Left cardiac atrium (tissue), 4 donors: ENCODE results near the gene MAGI3. TPM values are rescaled to one million over a fixed set of nuclear protein-coding genes. Genes with fewer than 3 reads are reported as not detected.
"Not testable (repeated sequence)": the region's sequence is repeated elsewhere in the genome, so short reads cannot be mapped to it uniquely, and the experiment has no call there.

Experiments used
- ATAC-seq, 2 donors: fragments of 200-7000 bp; cut with Tn5 transposase; one replicate each; pipeline ENCODE4 v1.9.1; 2020; ENCODE audit warnings: mild to moderate bottlenecking in 2 of 2, moderate library complexity in 2 of 2
- DNase-seq: peaks from one replicate; pipeline ENCODE4 v3.0.0-alpha.2; 2020
- intact Hi-C, 2 donors: fragments of 100-400 bp; cut with DNase I; formaldehyde crosslinking; loops; one replicate each; pipeline versions ENCODE4 v1.14.1 to v1.15.1; 2022 to 2023
- total RNA-seq, 2 donors: library from RNA; stranded (reverse); fragmentation: NEBNext Ultra II Directional; extraction: Animal tissue kit (Norgen Biotek cat#: 25700); gene quantifications; one replicate each; pipeline ENCODE4 v1.2.1, GENCODE V29; 2021
- donor health status: DM: no; HTN: yes; CAD: no.
- donor health status: DM: no; HTN: yes; CAD: no; lungs with severe emphysema.
- donor health status: DM: yes; HTN: yes; CAD: no.
- donor health status: Dilated cardiomyopathy.

The MAGI3 gene
- total RNA-seq, 2 donors from 2014 or later: 7.2 to 7.9 TPM

DNA sequence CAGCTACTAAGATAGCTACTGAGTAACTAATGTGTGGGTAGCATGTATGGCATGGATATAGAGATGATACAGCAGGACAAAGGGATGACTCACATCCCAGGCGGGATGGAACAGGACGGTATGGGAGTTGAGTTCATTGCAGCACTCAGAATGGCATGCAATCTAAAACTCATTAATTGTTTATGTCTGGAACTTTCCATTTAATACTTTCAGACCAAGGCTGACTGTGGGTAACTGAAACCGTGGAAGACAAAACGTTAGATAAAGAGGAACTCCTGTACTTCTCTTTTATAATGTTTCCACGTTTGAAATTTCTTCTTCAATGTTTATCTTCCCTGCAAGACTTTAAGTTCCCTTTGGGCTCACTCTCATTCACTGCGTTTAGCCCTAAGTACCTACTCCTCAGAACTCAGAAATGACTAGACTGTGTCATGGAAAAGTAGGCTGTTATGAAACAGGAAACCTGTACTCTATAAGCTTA, 151.9 kb downstream of the MAGI3 start:
- intact Hi-C loops: no loop called here
- DNase-seq (no peak), ATAC-seq (no peak)

DNA sequence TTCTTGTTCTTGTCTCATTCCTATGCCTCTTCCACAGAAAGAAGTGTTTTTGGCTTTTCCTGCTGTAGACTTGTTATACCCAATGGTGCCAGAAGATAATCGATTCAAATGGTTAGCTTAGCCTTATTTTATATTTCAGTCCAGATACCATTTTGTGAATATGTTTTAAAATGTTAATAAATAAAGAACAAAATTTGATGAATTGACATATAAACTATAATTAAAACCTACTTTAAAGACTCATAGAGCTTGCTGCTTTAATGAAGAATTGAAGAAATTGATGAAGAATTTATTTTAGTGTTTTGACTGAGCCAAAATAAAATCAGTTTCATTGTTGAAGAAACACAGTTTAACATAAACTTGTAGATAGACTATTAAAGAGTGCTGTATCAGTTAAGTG, 152.8 kb downstream of the MAGI3 start:
- intact Hi-C loops: no loop called here
- DNase-seq (no peak), ATAC-seq (no peak)

- ATAC-seq (no peak), DNase-seq (no peak)
- intact Hi-C loops: no loop called here
Measured at GRCh38 chr1:113545210-113545609, 154.9 kb downstream of the MAGI3 start.

- DNase-seq (no peak), ATAC-seq (no peak)
- intact Hi-C loops: no loop called here
Measured at GRCh38 chr1:113545626-113546025, 155.3 kb downstream of the MAGI3 start.

- ATAC-seq: no peak
- intact Hi-C loops: no loop called here
- no peak for DNase-seq
Measured at GRCh38 chr1:113551728-113552127, 161.4 kb downstream of the MAGI3 start.

DNA sequence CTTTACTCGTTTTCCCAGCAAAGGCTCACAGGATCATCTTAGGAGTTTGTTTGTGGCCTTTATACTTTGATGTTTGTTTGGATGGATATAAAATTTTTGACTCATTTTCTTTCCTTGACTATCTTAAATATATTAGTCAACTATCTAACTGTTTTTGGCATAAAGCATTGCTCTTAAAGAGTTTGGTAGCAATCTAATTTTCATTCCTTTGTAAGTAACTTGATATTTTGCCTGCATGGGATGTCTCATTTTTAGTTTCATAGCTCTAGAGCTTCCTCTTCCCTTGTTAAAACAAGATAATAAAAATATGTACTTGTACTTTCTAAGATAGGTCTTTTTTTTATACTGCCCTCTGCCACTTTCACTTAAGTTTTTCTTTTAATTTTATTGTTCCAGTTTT, 161.9 kb downstream of the MAGI3 start:
- ATAC-seq (no peak), DNase-seq (no peak)
- intact Hi-C loops: no loop called here

DNA sequence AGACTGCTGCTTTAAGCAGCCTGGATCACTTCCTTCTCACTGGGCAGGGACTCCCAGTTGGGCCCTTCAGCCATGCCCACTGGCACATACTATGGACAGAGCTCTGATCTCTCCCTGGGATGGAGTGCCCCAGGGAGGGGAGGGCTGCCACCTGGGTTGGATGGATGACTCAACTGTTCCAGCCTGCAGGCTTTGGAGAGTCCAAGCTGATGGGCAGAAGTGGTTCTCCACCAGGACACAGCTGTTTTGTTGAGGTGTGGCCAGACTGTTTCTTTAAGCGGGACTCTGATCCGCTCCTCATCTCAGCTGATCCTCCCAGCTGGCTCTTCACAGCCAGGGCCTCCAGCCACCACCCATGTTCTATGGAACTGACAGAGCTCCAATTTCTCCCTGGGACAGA, 166.9 kb downstream of the MAGI3 start:
- ATAC-seq (no peak), DNase-seq (no peak)
- intact Hi-C loops: no loop called here

- intact Hi-C loops: no loop called here
- ATAC-seq (no peak), DNase-seq (no peak)
Measured at GRCh38 chr1:113565621-113566020, 175.3 kb downstream of the MAGI3 start.

DNA sequence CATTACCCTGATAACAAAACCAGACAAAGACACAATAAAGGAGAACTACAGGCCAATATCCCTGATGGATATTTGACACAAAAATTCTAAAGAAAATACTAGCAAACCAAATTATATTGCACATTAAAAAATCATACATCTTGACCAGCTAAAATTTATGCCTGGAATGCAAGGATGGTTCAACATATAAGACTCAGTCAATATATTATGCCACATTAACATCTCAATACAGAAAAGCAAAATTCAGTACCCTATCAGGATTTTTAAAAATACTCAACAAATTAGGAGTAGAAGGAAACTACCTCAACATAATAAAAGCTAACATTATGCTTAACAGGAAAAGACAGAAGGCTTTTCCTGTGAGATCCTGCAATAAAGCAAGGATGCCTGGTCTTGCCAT, 177.1 kb downstream of the MAGI3 start:
- DNase-seq: no peak
- intact Hi-C loops: no loop called here
- no peak for ATAC-seq

DNA sequence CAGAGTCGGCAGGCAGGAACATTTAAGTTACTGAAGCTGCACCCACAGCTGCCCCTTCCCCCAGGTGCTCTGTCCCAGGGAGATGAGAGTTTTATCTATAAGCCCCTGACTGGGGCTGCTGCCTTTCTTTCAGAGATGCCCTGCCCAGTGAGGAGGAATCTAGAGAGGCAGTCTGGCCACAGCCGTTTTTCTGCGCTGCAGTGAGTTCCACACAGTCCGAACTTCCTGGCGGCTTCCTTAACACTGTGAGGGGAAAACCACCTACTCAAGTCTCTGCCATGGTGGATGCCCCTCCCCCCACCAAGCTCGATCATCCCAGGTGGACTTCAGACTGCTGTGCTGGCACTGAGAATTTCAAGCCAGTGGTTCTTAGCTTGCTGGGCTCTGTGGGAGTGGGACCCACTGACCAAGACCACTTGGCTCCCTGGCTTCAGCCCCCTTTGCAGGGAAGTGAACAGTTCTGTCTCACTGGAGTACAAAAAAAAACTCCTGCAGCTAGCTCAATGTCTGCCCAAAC, 185.5 kb downstream of the MAGI3 start:
- ATAC-seq, intact Hi-C loops, DNase-seq: not testable (repeated sequence)

- DNase-seq (no peak), ATAC-seq (no peak)
- intact Hi-C loops: no loop called here
Measured at GRCh38 chr1:113576271-113576670, 186.0 kb downstream of the MAGI3 start.

GRCh38 chr1:113579256-113580018, 189.1 kb downstream of the MAGI3 start:
- ATAC-seq (no peak), DNase-seq (no peak)
- intact Hi-C loops: no loop called here

- intact Hi-C loops: no loop called here
- DNase-seq: no peak
- no peak for ATAC-seq
Measured at GRCh38 chr1:113581323-113581722, 191.0 kb downstream of the MAGI3 start.

DNA sequence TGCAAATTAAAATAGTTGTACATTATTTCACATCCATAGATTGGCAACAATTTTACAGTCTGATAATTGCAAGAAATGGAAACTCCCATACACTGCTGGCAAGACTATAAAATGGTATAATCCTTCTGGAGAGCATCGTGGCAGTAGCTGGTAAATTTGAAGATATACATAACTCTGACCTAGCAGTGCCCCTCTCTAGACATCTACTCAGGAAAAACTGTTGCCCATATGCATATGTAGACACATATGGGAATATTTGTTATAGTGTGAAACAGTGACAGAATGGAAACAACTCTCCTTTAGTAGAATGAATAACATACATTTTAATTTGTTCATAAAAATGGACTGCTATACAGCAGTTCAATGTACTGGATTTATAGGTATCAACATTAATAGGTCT, 191.8 kb downstream of the MAGI3 start:
- DNase-seq (no peak), ATAC-seq (no peak)
- intact Hi-C loops: no loop called here

DNA sequence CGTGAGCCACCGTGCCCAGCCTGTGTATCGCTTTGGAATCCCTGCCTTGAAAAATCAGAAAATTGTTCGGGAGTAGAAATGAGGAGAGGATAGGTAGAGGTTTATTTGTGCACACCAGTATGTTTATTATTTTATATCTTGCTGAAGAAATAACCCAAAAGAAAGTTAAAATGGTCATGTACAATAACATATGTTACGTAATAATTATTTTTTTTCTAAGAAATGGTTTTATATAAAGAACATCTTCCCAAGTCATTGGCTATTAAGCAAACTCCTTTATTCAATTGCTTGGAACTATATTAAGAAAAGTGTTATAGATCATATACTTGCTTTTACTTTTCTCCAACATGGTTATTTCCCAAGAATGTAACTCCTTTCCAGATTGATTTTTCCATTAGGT, 197.2 kb downstream of the MAGI3 start:
- intact Hi-C loops: no loop called here
- no peak for ATAC-seq
- no peak for DNase-seq

DNA sequence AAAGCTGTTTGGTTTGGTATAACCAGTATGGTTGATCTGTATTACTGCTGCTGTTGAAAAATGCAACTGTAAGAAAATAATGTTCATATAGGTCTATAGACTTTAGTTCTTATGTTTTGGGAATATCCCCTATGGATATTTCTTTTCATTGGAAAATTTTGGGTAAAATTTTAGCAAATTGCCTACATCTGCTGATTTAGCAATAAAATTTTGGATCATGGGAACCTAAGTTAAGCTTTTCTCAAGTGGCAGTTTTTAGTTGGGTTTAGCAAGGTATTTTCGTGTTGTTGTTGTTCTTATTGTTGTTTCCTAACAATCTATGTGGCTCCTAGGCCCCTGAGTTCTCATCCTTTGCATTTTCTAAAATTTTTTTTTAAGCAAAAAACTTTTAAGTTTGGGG, 201.9 kb downstream of the MAGI3 start:
- no peak for DNase-seq
- no peak for ATAC-seq
- intact Hi-C loops: no loop called here

GRCh38 chr1:113593550-113594297, 203.4 kb downstream of the MAGI3 start:
- intact Hi-C loops: no loop called here
- DNase-seq: no peak
- no peak for ATAC-seq

DNA sequence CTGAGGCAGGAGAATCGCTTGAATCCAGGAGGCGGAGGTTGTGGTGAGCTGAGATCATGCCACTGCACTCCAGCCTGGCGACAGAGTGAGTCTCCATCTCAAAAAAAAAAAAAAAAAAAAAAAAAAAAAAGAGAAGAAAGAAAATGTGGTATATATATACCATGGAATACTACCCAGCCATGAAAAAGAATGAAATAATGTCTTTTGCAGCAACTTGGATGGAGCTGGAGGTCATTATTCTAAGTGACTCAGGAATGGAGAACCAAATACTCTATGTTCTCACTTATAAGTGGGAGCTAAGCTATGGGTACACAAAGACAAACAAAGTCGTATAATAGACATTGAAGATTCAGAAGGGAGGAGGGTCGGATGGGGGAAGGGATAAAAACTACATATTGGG, 214.2 kb downstream of the MAGI3 start:
- DNase-seq, intact Hi-C loops, ATAC-seq: not testable (repeated sequence)

DNA sequence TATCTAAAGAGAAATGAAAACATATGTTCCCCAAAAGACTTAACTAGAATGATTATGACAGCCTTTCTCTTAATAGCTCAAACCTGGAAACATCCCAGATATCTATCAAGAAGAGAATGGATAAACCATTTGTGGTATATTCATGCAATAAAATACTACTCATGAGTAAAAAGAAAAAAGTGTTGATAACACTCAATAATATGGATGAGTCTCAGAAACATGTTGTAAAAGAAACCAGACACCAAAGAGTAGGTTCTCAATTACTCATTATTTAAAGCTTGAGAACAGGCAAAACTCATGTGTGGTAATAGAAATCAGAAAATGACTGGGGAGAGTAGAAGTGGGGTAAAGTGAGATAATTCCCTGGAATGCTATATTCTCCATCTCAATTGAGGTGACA, 214.8 kb downstream of the MAGI3 start:
- DNase-seq: no peak
- no peak for ATAC-seq
- intact Hi-C loops: no loop called here

GRCh38 chr1:113608399-113608798, 218.1 kb downstream of the MAGI3 start:
- DNase-seq (no peak), ATAC-seq (no peak)
- intact Hi-C loops: no loop called here

DNA sequence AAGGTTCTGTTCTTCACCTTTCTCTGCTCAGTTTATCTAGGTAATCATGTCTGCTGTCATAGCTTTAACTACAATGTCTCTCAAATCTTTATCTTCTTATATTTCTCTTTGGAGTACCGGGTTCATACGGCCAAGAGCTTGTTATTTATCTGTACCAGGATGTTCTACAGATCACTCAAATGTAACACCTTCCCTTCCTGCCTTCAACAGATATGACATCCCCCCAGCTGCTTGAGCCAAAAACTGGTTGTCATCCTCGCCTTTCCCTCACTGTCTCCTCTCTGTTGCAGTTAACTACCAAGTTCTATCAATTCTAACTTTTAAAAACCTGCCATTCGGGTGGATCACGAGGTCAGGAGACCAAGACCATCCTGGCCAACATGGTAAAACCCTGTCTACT, 220.1 kb downstream of the MAGI3 start:
- ATAC-seq (no peak), DNase-seq (no peak)
- intact Hi-C loops: no loop called here
